ENCODE measurements around the gene RHOA. TPM values are rescaled to one million over a fixed set of nuclear protein-coding genes. Genes with fewer than 3 reads are reported as not detected.

Gene RHOA
- total and polyA plus RNA-seq, 2 of the 8 experiments (the other 6 are each of a cell fraction or from before 2014, with no cell fraction given): 176 to 397 TPM

- Histone ChIP-seq H2BK120ac (replicated peaks; ENCODE audit: low read depth, low read length) (no peak overlapping the region), H3K14ac (ENCODE audit: insufficient read length) (no peak overlapping the region), H3K27ac (ENCODE audit: low read depth, low read length) (no peak overlapping the region), H3K56ac (replicated peaks; ENCODE audit: insufficient read length, low read depth, low read length) (no peak overlapping the region), H4K91ac (replicated peaks; ENCODE audit: insufficient read length, low read length) (no peak overlapping the region), H3K36me3 (ENCODE audit: control insufficient read depth in 2 of 4, insufficient read depth in 4 of 4, low read length in 3 of 4) (no peaks in the 10 kb centered on the region; a peak in 1 of 8 replicates), H4K20me1 (replicated peaks in 1 of 2; ENCODE audit: control insufficient read depth in 1 of 2, insufficient read depth in 2 of 2, low read length in 2 of 2) (peaks cover 16 to 21% of the 10 kb centered on the region in 2 experiments), H2AK5ac (ENCODE audit: low read depth, low read length) (no peak overlapping the region), H3K4ac (replicated peaks; ENCODE audit: insufficient read length, low read depth, low read length) (no peak overlapping the region), H3K79me2 (ENCODE audit: control insufficient read depth in 1 of 2, insufficient read depth in 2 of 2, low read length in 2 of 2) (peaks cover 34 to 95% of the 10 kb centered on the region in 2 experiments), H2AFZ (ENCODE audit: low read length) (no peak overlapping the region), H3K79me1 (ENCODE audit: low read depth, low read length) (peaks cover 12% of the 10 kb centered on the region), H3K27me3 (replicated peaks in 1 of 4; ENCODE audit: control insufficient read depth in 3 of 4, extremely low read depth in 1 of 4, insufficient read depth in 3 of 4, low read length in 3 of 4) (no peaks in the 10 kb centered on the region), H2BK20ac (ENCODE audit: low read length) (no peak overlapping the region), H3K23me2 (ENCODE audit: low read depth, low read length) (no peaks in the 10 kb centered on the region), H3K4me3 (ENCODE audit: extremely low read depth in 1 of 4, insufficient read depth in 2 of 4, low read depth in 3 of 4, low read length in 4 of 4) (no peak overlapping the region), H4K5ac (ENCODE audit: insufficient read length, low read depth, low read length) (no peak overlapping the region), H3K18ac (ENCODE audit: extremely low read depth, low read length) (no peak overlapping the region), H2BK15ac (ENCODE audit: low read length) (no peak overlapping the region), H3K4me1 (replicated peaks in 1 of 4; ENCODE audit: control insufficient read depth in 3 of 4, insufficient read depth in 4 of 4, low read length in 3 of 4) (no peaks in the 10 kb centered on the region), H3K23ac (ENCODE audit: insufficient read length) (no peak overlapping the region), H2BK12ac (ENCODE audit: low read depth, low read length) (no peak overlapping the region), H4K8ac (ENCODE audit: extremely low read depth, insufficient read depth, low read length) (no peak overlapping the region), H3K4me2 (ENCODE audit: insufficient read depth in 1 of 2, low read depth in 2 of 2, low read length in 2 of 2) (no peak overlapping the region), H3K9ac (replicated peaks in 1 of 4; ENCODE audit: extremely low read depth in 1 of 4, low read depth in 3 of 4, low read length in 3 of 4) (no peak overlapping the region), H2BK5ac (ENCODE audit: low read depth, low read length) (no peak overlapping the region), H3K9me3 (ENCODE audit: insufficient read depth in 2 of 2, low read depth in 1 of 2, low read length in 1 of 2) (no peaks in the 10 kb centered on the region)
- no peak for DNase-seq (ENCODE audit: low read depth in 1 of 2, low spot score in 2 of 2)
- POLR2A ChIA-PET (ENCODE audit: partially characterized antibody): interaction anchor here (1.0 to 3.3 kb wide), 5 partner anchors 8 to 62 kb away, joined by 3 to 16 read pairs (median 4); partner anchors contain the start of genes RHOA, TCTA and USP4
- CTCF ChIA-PET (ENCODE audit: partially characterized antibody): interaction anchor here (1.0 to 1.7 kb wide), 3 partner anchors 13 to 24 kb away, joined by 3 read pairs; no protein-coding TSS in a partner anchor
- no peak for FAIRE-seq
- WGBS, 2 experiments (ENCODE audit: extremely low coverage in 1 of 2, insufficient coverage in 1 of 2, insufficient read length in 1 of 2, insufficient replicate concordance in 2 of 2, low coverage in 1 of 2, low lambda C conversion rate in 2 of 2, missing lambda C conversion rate in 1 of 2): 93% methylated on average over 2 of the region's 2 CpGs; no CpG with 5 or more reads in 1 of the 2 experiments
- TF ChIP-seq GTF2F1 (IDR thresholded peaks at IDR 0.05; ENCODE audit: borderline replicate concordance, low read depth, low read length) (no peak), CTBP2 (IDR thresholded peaks at IDR 0.05; ENCODE audit: borderline replicate concordance, insufficient read depth, insufficient read length, low read length) (no peak), GABPA (IDR thresholded peaks at IDR 0.05; ENCODE audit: borderline replicate concordance, insufficient read depth, low read length) (no peak), CEBPB (IDR thresholded peaks at IDR 0.05; ENCODE audit: low read depth, low read length) (no peak), RFX5 (IDR thresholded peaks at IDR 0.05; ENCODE audit: borderline replicate concordance, low read depth, low read length) (no peak), SUZ12 (IDR thresholded peaks at IDR 0.05; ENCODE audit: low read length) (no peak), SIRT6 (IDR thresholded peaks at IDR 0.05; ENCODE audit: low read length) (no peak), RNF2 (IDR thresholded peaks at IDR 0.05; ENCODE audit: borderline replicate concordance, low read depth, low read length, missing control alignments, poor library complexity, severe bottlenecking) (no peak), POU5F1 (IDR thresholded peaks at IDR 0.05; ENCODE audit: low read depth, low read length) (no peak), ASH2L (IDR thresholded peaks at IDR 0.05; ENCODE audit: low read length) (no peak), CTCF (IDR thresholded peaks at IDR 0.05; ENCODE audit: control extremely low read depth in 1 of 3, insufficient read depth in 1 of 3, low read depth in 1 of 3, low read length in 3 of 3) (no peak)
Measured at GRCh38 chr3:49401766-49402165, 10.0 kb downstream of the RHOA start.
